Natural killer cell (primary cell): ENCODE measurements around the gene MAPKAP1. TPM values are rescaled to one million over a fixed set of nuclear protein-coding genes. Genes with fewer than 3 reads are reported as not detected.

Experiments used
- ATAC-seq, 3 donors: fragments of 150-1000 bp in 2 of 3; fragments of 200-7000 bp in 1 of 3; cut with Tn5 transposase; 1 replicate in 1 of 3; 2 replicates in 2 of 3; pipeline ENCODE4 v1.10.0; 2021; ENCODE audit warnings: mild to moderate bottlenecking in 2 of 3, moderate library complexity in 2 of 3
- DNase-seq, 2 donors: peaks; one replicate each; pipeline versions ENCODE4 v3.0.0 to v3.0.0-alpha.2; 2013 to 2021; ENCODE audit warnings: mixed read lengths in 1 of 2
- H3K27ac ChIP-seq: one replicate; pipeline ENCODE4 v1.5.1; 2013; ENCODE audit warnings: mild to moderate bottlenecking, low read length
- H3K27me3 ChIP-seq: one replicate; pipeline ENCODE4 v1.6.1; 2013; ENCODE audit warnings: low read length; ENCODE audit not compliant: control insufficient read depth, insufficient read depth
- H3K36me3 ChIP-seq: one replicate; pipeline ENCODE4 v1.6.1; 2013; ENCODE audit warnings: low read length; ENCODE audit not compliant: control insufficient read depth, insufficient read depth
- H3K4me1 ChIP-seq: one replicate; pipeline ENCODE4 v1.6.1; 2013; ENCODE audit warnings: low read length; ENCODE audit not compliant: control insufficient read depth, insufficient read depth
- H3K4me3 ChIP-seq: one replicate; pipeline ENCODE4 v1.5.1; 2013; ENCODE audit warnings: low read length
- H3K9me3 ChIP-seq: one replicate; pipeline ENCODE4 v1.6.1; 2013; ENCODE audit warnings: low read length; ENCODE audit not compliant: control insufficient read depth, insufficient read depth
- H3K27ac Mint-ChIP-seq, 2 donors: one replicate each; pipeline ENCODE4 v1.8.0; 2022; ENCODE audit warnings: mild to moderate bottlenecking in 2 of 2, mixed read lengths in 2 of 2, moderate library complexity in 1 of 2
- H3K27me3 Mint-ChIP-seq, 2 donors: one replicate each; pipeline ENCODE4 v1.8.0; 2022; ENCODE audit warnings: low read depth in 2 of 2, mixed read lengths in 2 of 2
- H3K36me3 Mint-ChIP-seq: one replicate; pipeline ENCODE4 v1.8.0; 2022; ENCODE audit warnings: mixed read lengths
- H3K4me1 Mint-ChIP-seq, 2 donors: one replicate each; pipeline ENCODE4 v1.8.0; 2022; ENCODE audit warnings: mixed read lengths in 2 of 2
- H3K4me3 Mint-ChIP-seq: one replicate; pipeline ENCODE4 v1.8.0; 2022; ENCODE audit warnings: mild to moderate bottlenecking, moderate library complexity, mixed read lengths
- H3K9me3 Mint-ChIP-seq, 2 donors: one replicate each; pipeline ENCODE4 v1.8.0; 2022; ENCODE audit warnings: mixed read lengths in 2 of 2
- CTCF ChIP-seq: fragments of 200-600 bp; IDR thresholded peaks from one replicate; pipeline ENCODE4 v1.8.0; 2022; ENCODE audit warnings: antibody characterized with exemption
- WGBS: methylation state at CpG from one replicate; pipeline ENCODE4 v1.1.7; 2013; ENCODE audit warnings: missing lambda C conversion rate; ENCODE audit not compliant: insufficient coverage; 5-methylcytosine and 5-hydroxymethylcytosine counted together
- intact Hi-C: fragments of 100-400 bp; cut with micrococcal nuclease; formaldehyde crosslinking; loops from one replicate; pipeline ENCODE4 v1.14.2; 2022
- total RNA-seq, 4 donors: library from RNA; stranded (reverse); fragments of 120-200 nt in 1 of 4; gene quantifications; one replicate each; pipeline versions ENCODE4 v1.2.3 to v1.2.4, GENCODE V29; 2013 to 2022

The MAPKAP1 gene
- total RNA-seq, result 10 to 100 TPM; 51.1 to 73.0 (median 58.8) TPM
- 88.6 TPM for total RNA-seq (2013)

GRCh38 chr9:125706651-125707471 lies at the start of gene MAPKAP1:
TSS of gene MAPKAP1 (minus strand) at chr9:125707208. CDS start at chr9:125672574, 34,634 bp downstream.
- peaks cover 13% of the 10 kb centered on the region for H3K4me1 ChIP-seq
- H3K4me3 Mint-ChIP-seq, result peak within 1 kb of the TSS; percentile 90
- H3K27me3 ChIP-seq, result no peaks in the 10 kb centered on the region
- H3K36me3 Mint-ChIP-seq, result no peaks in the 10 kb centered on the region
- no peaks in the 10 kb centered on the region for H3K9me3 ChIP-seq
- DNase-seq, result peak; percentile 80 to 96
- under 1% methylated on average over 63 of the region's 63 CpGs for WGBS
- TF ChIP-seq CTCF, result no peak
- H3K27ac Mint-ChIP-seq, result peak within 1 kb of the TSS; percentile 69 to 90
- H3K36me3 ChIP-seq, result no peaks in the 10 kb centered on the region
- H3K27me3 Mint-ChIP-seq, result peaks cover 3 to 7% of the 10 kb centered on the region in 2 donors
- peak; percentile 97 to 98 (median 98) for ATAC-seq
- intact Hi-C loops, result loop anchor here (5.0 kb wide), 1 partner anchor 40 kb away; the partner anchor contains the start of gene PBX3
- H3K4me1 Mint-ChIP-seq, result peaks cover 32 to 36% of the 10 kb centered on the region in 2 donors
- no peaks in the 10 kb centered on the region for H3K9me3 Mint-ChIP-seq
- peak within 1 kb of the TSS; percentile 57 for H3K4me3 ChIP-seq
- H3K27ac ChIP-seq, result peak within 1 kb of the TSS; percentile 69

- intact Hi-C loops, result no loop called here
- Histone ChIP-seq H3K9me3 (no peaks in the 10 kb centered on the region), H3K27ac (no peak overlapping the region), H3K4me1 (peaks cover 10% of the 10 kb centered on the region), H3K27me3 (no peaks in the 10 kb centered on the region), H3K36me3 (peaks cover 3% of the 10 kb centered on the region), H3K4me3 (no peak overlapping the region)
- ATAC-seq (no peak), DNase-seq (no peak)
- no peaks in the 10 kb centered on the region for H3K9me3 Mint-ChIP-seq
- H3K4me3 Mint-ChIP-seq, result no peak overlapping the region
- H3K27ac Mint-ChIP-seq, result no peak overlapping the region
- peaks cover 15 to 19% of the 10 kb centered on the region in 2 donors for H3K4me1 Mint-ChIP-seq
- 83% methylated on average over 4 of the region's 4 CpGs for WGBS
- H3K27me3 Mint-ChIP-seq, result no peaks in the 10 kb centered on the region
- no peak for TF ChIP-seq CTCF
- no peaks in the 10 kb centered on the region for H3K36me3 Mint-ChIP-seq
Observed at GRCh38 chr9:125756518-125756917, 49.5 kb upstream of the MAPKAP1 start.

- no peaks in the 10 kb centered on the region for H3K27me3 Mint-ChIP-seq
- no peak overlapping the region for H3K27ac ChIP-seq
- WGBS, result 95% methylated on average over 1 of the region's 1 CpG
- no peaks in the 10 kb centered on the region for H3K36me3 Mint-ChIP-seq
- H3K4me1 Mint-ChIP-seq, result peaks cover 20 to 26% of the 10 kb centered on the region in 2 donors
- H3K4me3 ChIP-seq, result no peak overlapping the region
- no peak for TF ChIP-seq CTCF
- H3K36me3 ChIP-seq, result peaks cover 7% of the 10 kb centered on the region
- H3K9me3 ChIP-seq, result no peaks in the 10 kb centered on the region
- no peak overlapping the region for H3K27ac Mint-ChIP-seq
- no peaks in the 10 kb centered on the region for H3K9me3 Mint-ChIP-seq
- H3K4me1 ChIP-seq, result peaks cover 10% of the 10 kb centered on the region
- DNase-seq (no peak), ATAC-seq (no peak)
- H3K4me3 Mint-ChIP-seq, result no peak overlapping the region
- intact Hi-C loops, result no loop called here
- no peaks in the 10 kb centered on the region for H3K27me3 ChIP-seq
Observed at GRCh38 chr9:125755340-125755739, 48.3 kb upstream of the MAPKAP1 start.
